HG03558 (cell line): ENCODE data around the gene SOX1.

Experiments used
- ATAC-seq: cut with Tn5 transposase; IDR thresholded peaks from one replicate; pipeline ENCODE4 v1.9.1; 2021; ENCODE audit warnings: moderate number of reproducible peaks; ENCODE audit not compliant: unreplicated experiment; ENCODE audit errors: extremely low read depth

SOX1 gene

DNA sequence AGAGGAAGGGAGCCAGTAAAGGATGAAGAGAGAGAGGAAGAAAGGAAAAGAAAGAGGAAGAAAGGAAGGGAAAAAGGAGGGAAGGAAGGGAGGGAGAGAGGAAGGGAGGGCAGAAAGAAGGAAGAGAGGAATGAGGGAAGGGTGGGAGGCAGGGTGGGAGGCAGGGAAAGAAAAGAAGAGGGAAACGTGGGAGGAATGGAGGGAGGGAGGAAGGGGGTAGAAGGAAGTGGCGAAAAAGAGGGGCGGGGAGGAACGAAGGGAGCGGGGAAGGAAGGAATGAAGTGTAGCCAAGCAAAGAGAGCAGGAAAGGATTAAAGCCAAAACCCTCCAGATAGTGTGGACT lies 53.1 kb downstream of the SOX1 start:
- no peak for ATAC-seq
